Effector CD4-positive, alpha-beta T cell (primary cell): ENCODE results near the gene CD14. TPM values are rescaled to one million over a fixed set of nuclear protein-coding genes. Genes with fewer than 3 reads are reported as not detected.
A peak's percentile ranks its signal among the peaks of the same experiment; 100 is the strongest.
"Not testable (repeated sequence)": the region's sequence is repeated elsewhere in the genome, so short reads cannot be mapped to it uniquely, and the experiment has no call there.

Experiments used
- DNase-seq: peaks from one replicate; pipeline ENCODE4 v3.0.0-alpha.2; 2020
- total RNA-seq: gene quantifications from one replicate; lab custom pipeline; 2026; lab: John Stamatoyannopoulos, UW

CD14 gene
- total RNA-seq = not detected

DNA sequence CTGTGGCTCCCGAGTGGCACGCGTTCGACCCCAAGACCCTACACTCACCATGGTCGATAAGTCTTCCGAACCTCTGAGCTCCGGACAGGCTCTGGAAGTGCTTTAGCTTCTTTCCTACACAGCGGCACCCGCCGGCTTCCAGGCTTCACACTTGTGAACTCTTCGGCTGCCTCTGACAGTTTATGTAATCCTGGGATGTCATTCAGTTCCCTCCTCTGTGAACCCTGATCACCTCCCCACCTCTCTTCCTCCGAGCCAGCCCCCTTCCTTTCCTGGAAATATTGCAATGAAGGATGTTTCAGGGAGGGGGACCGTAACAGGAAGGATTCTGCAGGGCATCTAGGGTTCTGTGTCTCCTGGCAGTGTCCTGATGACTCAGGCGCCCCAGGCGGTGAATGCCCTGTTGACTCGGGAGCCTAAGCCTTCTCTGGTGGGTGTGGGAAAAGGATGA is at the start of gene CD14:
Gene CD14 (minus strand): TSS at position 155 of the 451 bp plus-strand sequence. CDS start 104 bp downstream, at position 51.
- DNase-seq = no peak

DNA sequence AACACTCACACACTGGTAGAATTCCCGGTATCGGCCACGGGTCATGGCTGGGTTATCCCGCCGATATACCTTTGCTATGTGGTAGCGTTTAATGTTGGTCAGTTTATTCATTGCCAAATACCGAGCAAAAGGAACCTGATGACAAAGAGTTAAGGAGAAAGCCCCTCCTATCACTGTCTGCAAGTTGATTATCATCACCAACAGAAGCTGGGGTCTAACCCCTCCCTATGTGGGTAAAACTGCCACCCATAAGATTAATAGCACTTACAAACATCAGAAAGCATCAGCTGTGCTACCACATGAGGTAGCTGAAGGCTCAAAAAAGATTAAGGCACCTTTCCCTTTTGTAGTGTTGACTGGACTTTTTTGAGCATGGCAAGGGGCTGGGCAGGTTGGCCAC is 46.0 kb upstream of the CD14 start:
- no peak for DNase-seq

DNA sequence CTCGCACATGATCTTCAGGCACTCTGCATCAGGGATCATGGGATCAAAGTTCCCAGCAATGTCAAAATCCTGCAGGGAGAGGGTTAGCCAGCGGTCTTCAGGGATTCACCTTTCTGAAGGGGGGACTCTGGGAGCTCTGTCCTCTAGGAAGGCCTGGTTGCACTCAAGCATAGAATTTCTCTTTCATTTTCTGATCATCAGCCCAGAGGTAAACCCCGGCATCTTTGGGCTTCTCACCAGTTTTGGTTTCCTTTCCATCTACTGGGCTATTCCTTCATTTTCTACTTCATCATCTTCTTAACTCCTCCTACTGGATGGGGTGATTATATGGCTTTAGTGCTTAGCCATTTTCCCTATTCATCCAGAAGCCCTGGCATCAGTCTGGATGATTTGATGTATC is 45.0 kb upstream of the CD14 start:
- DNase-seq = no peak

DNA sequence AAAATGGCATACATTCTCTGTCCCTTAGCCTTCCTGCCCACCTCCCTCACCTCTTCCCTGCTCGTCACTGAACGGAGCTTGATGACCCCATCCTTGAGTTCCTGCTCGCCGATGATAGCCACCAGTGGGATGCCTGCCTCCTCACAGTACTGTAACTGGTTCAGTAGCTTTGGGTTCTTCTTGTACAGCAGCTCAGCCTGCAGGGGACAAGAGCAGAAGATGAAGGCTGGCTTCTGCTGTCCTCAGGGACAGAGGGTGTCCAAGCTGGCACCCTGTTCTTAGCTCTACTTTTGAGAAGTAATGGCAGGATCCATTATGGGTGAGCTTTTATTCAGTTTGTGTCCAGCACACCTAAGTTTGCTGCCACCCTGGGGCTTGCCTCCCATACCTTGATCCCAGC is 41.7 kb upstream of the CD14 start:
- no peak for DNase-seq

DNA sequence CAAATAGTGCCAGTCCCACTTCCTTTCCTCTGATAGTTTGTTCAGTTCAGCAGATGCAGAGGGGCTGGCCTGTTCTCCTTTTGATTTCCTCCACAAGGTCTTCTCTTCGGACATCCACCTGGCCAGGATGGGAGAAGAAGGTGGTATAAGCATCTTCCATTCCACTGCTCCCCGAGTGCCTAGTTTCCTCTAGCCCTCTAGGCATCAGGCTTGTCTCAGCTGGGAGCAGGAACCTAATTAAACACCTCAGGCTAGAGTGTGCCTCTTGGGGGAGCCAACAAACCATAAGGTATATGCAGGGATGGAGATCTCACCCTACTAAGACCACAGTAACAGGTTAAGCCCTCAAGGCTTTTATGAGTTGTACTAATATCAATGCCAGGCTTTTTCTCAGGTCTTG is 41.2 kb upstream of the CD14 start:
- no peak for DNase-seq

DNA sequence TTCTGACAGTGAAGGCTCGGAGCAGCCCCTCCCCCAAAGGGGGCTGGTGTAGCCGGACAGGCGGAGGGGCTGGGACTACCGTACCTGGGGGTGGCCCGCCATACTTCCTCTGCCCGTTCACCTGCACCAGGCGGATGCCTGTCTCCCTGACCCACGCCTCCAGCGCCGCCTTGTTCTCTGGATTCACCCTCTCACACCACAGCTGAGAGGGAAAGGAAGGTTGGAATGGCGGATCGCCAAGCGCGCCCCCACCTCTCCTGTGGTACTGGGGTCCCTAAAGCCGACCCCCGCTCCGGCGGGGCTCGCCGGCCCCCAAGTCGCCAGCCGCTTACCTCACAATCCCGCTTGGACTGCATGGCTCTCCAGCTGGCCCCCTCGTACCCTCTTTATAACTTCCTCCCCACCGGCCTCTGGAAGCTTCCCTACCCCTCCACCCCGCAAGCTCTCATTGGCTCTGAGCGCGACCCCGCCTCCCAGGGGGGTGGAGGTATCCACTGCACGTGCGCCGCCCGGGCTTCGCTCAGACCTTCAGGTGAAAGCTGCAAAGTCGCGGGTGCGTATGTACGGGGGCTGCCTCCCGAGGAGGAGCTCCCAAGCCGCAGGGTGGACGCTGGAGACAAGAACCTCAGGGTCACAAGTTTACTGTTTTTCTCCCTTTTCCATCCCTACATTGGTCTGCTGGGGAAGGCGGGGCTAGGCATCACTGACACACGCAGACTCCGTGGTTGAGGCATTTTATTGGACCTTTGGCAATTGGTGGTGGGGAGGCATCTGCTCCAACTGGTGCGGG is 40.4 kb upstream of the CD14 start, which contains the start of gene DND1:
Gene DND1 (minus strand): TSS at position 390 of the 790 bp plus-strand sequence. CDS start 34 bp downstream, at position 356.
- DNase-seq = no peak

DNA sequence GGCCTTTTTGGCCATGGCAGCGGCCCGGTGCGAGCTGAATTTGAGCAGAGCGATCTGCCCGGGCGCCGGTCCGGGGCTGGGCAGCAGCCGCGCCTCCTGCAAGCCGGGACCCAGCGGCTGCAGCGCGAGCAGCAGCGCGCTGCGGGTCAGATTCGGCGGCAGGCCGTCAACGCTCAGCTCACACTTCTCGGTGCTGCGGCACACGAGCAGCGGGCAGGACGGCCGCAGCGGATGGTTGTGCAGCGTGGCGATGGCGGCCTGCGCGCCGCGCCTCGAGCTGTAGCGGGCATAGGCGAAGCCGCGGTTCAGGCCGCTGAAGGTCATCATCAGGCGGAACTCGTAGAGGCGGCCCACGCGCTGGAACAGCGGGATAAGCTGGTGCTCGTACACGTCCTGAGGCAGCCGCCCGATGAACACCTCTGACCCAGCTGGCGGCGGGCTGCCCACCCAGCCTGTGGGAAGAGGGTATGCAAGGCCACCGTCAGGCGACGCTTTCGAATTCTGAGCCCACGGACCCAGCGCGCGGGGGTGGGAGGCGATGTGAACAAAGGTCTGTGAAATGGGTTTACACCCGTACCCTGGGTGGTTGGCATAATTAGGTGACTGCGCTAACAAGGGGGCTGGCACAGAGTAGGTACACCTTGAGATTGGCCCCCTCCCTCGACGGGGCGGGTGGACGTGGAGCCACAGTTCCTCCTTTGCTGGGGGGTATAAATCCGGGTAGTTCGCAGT is 39.6 kb upstream of the CD14 start:
- DNase-seq = no peak

DNA sequence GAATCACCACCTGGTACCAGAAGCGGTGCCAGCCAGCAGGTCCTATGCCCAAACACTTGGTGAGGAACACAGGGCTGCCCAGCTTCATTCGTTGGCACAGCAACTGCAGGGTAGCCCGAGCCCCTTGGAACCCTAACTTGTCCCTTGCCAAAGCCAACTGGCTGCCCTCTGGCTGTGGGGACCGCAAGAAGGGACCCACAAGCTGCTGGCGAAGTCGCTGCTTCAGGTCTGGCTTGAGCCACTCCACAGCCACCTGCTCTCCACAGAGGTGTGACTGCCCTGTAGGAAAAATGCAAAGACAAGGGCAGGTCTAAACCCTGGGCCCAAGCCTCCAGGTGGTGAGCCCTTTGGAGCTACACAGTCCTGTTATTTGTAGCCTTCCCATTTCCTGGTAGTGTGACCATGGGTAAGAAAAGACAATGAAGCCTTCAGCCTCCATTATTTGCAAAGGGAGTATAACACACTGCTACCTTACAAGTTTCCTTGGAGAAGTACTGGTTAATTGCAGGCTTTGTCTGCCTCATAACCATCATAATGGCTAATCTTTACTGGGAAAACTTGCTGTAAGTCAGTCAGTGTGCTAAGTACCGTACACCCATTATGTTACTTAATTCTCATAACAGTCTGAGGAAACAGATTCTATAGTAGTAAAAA is 38.6 kb upstream of the CD14 start:
- DNase-seq = no peak

DNA sequence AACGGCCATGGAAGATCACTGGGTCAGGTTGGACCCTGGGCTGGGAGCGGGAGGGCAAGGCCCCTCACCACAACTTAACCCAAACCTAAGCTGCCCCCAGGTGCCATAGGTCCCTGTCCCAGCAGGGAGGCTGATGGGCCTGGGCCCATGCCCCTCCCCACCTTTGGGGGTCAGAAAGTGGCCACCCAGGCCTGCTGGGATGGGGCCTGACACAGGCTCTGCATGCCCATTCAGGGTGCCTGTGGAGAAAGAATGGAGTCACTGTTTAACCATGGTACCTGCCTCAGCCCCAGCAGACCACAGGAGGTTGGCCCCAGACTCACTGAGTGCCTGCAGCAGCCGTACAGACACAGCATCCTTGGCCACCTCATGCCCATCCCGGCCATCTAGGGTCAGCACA is 38.1 kb upstream of the CD14 start:
- not testable (repeated sequence) for DNase-seq

DNA sequence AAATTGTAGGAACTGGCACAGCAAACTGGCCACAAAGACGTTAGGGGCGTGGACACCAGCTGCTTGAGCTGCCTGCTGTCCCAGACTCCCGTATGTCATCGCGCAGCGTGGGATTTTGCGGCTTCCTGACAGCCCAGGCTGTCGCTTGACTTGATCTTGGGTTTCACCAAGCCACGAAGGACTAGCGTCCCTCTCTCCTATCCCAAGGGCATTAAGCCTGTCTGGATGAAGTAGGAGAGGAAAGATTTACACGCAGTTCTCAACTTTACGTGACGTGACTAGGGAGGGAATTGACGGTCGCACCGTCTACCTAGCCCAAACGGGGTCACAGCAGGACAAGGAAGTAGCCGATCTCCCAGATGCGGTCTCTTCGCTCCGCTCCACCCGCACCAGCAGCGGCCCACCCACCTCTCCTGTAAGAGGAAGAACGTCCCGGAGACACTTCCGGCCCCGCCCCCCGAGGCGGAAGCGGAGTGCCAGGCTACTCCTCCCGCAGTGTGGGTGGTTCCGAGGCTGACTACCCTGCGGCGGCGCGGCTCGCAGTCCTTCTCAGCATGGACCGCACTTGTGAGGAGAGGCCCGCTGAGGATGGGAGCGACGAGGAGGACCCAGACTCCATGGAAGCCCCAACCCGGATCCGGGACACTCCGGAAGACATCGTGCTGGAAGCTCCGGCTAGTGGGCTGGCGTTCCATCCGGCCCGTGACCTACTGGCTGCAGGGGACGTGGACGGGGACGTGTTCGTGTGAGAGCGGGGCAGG is 31.6 kb upstream of the CD14 start, which contains the start of gene WDR55:
Gene WDR55 (plus strand): TSS at position 546 of the 761 bp plus-strand sequence. CDS start 9 bp downstream, at position 555.
- peak; percentile 97 for DNase-seq

DNA sequence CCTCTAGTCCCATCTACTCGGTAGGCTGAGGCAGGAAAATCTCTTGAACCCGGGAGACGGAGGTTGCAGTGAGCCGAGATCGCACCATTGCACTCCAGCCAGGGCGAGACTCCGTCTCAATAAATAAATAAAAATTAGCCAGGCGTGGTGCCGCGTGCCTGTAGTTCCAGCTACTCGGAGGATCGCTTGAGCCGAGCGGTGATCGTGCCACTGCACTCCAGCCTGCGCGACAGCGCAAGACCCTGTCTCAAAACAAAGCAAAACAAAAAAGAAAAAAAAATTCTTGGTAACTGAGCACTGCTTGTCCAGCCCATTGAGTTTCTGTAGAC is 31.0 kb upstream of the CD14 start:
- DNase-seq = no peak

DNA sequence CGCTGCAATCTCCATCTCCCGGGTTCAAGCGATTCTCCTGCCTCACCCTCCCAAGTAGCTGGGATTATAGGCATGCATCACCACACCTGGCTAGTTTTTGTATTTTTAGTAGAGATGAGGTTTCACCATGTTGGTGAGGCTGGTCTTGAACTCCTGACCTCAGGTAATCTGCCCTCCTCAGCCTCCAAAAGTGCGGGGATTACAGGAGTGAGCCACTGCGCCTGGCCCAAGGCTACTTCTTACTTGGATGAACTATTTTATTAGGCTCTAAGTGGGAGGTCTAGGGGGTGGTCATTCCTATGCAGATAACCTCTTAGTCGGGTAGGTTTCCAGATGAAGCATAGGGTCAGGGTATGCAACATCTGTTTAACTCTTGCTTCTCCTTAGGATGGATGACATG is 27.4 kb upstream of the CD14 start:
- not testable (repeated sequence) for DNase-seq

DNA sequence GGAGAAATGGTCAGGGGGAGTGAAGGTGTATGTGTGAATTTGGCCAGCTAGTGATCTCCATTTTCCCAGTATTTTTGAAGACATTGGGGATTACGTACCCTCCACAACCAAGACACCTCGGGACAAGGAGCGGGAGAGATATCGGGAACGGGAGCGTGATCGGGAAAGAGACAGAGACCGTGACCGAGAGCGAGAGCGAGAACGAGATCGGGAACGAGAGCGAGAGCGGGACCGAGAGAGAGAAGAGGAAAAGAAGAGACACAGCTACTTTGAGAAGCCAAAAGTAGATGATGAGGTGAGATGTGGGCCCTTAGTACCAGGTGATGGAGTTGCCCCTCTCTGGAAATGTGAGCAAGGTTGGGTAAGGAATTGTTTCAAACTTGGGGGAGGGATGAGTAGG is 25.9 kb upstream of the CD14 start:
- DNase-seq = no peak

DNA sequence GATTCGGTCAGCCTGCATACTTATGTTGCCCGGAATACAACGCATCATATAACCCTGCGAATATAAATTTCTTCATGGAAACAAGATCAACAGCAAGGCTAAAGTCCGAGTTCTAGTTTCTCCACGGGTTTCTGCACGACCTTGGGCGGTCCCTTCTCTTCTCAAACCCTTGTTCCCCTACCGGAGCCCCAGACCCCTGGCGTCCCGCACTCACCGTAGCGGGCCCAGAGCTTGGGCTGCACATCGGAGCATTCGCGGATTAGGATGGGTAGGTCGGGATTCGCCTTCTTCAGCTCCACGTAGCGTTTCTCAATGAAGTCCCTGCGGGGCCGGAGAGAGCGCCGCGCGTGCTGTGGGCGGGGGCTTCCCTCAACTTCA is 14.1 kb upstream of the CD14 start:
- DNase-seq = no peak

DNA sequence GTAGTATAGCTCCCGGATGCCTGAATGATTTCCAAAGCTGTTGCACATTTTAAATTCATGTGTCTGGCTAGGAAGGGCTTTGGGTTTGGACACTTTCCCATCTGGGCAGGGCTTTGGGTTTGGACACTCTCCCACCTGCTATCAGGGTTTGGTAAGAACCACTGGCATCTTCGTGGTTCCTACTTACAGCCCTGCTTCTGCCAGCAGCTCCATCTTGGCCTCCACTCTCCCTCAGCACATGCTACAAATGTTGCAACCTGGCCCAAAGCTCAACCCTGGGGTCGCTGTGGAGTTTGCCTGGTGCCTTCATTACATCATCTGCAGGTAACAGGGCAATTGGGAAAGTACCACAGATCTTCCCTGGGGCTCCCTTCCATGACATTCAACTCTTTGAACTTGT is 9.7 kb upstream of the CD14 start:
- DNase-seq = no peak

DNA sequence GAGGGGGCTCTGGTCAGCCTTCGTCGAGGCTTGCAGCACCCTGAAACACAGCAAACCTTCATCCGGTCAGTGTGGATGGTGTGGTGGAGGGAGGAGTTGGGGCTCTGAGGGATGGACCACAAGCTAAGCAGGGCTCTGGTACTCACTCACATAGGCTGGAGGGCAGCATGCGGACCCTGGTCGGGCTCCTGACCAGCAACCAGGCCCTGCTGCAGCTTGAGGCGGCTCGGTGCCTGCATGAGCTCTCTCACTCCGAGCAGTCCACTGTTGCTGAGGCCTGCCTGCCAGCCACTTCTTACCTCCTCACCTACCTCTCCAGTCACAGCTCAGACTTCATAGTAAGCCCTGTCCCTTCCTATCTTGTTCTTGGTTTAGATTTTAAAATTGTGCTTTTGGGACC is 8.7 kb upstream of the CD14 start:
- no peak for DNase-seq

DNA sequence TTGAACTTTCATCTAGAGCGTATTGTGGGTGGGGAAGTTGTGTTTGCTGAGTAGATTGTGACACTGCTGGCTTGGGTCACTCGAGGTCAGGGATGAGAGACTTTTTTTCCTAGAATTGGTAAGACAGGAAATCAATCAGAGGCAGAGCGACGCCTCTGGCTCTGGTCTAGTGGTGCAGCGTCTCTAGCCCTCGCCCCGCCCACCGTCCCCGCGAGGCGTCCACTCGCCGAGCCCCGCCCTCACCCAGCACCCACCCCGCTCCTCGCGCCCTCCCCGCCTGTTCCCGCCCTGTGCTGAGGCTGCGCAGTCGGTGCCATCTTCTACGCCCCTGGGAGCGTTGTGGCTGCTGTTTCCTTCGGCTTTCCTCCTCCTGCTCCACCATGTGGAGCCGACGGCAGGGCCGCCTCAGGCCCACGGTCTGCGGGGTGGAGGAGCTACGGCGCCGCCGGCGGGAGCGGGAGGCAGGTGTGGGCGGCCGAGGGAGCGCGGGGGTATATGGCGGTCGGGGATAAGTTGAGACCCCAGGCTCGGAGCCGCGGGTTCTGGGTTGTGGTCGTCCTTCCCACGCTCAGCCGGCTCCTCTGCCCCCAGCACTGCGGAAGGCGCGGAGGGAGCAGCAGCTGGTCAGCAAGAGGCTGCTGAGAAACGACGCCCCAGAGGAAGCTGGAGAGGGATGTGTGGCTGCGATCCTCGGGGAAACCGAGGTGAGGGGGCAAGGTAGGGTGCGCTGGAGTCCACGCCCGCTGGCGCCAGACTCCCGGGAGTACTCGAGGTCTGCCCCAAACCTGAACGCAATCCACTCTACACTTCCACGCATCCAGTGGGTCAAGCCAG is 6.4 kb upstream of the CD14 start, which contains the start of gene TMCO6:
Gene TMCO6 (plus strand): TSS at position 304 of the 834 bp plus-strand sequence. CDS start 77 bp downstream, at position 381.
- peak; percentile 95 for DNase-seq

DNA sequence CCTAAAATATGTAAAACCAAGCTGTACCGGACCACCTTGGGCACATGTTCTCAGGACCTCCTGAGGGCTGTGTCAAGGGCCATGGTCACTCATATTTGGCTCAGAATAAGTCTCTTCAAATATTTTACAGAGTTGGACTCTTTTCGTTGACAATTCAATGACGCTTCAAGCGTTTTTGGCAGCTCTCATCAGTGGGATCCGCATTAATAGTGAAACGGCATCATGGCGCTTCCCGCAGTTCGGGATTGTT is 5.8 kb upstream of the CD14 start:
- not testable (repeated sequence) for DNase-seq

DNA sequence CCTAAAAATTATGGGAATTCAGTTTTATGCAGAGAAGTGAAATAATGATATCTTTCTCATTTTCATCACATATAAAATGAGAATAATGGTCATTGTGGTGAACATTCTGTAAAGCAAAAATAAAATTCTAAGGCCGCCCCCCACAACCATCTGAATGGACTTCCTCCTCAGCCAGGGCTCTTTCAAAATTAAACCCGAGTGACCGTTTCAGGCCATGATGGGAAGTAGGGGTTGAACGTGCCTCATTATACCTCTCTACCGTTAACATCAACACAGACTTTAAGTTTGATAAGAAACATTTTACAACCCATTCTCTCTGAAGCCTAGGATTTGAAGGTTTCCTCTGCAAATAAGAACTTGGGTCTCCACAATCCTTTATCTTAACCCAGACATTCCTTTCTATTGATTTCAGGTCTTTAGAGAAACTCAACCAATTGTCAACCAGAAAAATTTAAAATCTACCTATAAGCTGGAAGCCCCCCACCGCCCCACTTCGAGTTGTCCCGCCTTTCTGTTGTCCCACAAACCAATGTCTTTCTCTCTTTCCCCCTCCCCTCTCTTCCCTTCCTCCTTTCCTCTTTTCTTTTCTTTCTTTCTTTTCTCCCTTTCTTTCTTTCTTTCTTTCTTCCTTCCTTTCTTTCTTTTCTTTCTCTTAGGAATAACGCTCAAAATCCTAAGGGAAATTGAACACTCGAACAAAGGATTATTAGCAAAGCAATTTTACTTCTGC is 4.6 kb upstream of the CD14 start:
- no peak for DNase-seq

DNA sequence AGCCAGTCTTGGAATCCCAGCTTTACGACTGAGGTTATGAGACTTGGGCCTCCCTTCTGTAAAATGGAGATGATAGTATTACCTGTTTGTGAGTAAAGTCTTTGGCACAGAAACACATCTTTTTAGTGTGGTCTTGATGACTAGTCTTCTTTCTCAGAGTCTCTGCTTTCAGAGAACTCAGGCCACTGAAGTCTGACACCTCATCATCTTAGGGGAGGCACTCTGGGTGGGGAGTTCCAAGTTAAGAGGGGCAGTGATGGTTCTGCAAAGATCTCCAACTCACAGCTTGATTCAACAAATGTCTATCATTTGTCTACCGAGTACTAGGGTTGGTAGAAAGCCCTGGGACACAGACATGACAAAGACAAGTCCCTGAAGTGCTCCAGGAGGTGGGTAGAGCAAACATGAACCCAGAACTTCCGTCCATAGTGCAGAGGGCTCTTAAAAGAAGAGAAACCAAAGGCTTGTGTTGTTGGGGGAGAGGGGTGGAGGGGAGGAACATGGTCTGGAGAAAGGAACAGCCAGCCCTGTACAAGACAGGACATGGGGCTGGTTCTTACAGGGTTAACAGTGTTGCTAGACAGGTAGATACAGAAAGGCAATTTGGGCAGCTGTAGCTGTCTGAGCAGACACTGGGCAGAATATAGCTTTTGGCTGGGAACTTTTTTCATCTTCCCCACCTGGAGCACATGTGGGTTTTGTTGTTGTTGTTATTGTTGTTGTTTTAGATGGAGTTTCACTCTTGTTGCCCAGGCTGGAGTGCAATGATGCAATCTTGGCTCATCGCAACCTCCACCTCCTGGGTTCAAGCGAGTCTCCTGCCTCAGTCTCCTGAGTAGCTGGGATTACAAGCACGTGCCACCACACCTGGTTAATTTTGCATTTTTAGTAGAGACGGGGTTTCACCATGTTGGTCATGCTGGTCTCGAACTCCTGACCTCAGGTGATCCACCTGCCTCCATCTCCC is 2.6 kb upstream of the CD14 start:
- no peak for DNase-seq
